ENCODE results near the gene EEF1AKMT3. TPM values are rescaled to one million over a fixed set of nuclear protein-coding genes. Genes with fewer than 3 reads are reported as not detected.
A peak's percentile ranks its signal among the peaks of the same experiment; 100 is the strongest.

The EEF1AKMT3 gene
- total RNA-seq, 4 donors from 2014 or later = 0.82 to 2.0 (median 1.0) TPM

GRCh38 chr12:57825451-57825850, 53.0 kb downstream of the EEF1AKMT3 start:
- Histone ChIP-seq H3K36me3 (peaks cover 0 to 89% of the 10 kb centered on the region in 2 donors), H3K4me3 (no peak overlapping the region), H3K27ac (peak overlapping the region; percentile 47 to 70 (median 56)), H3K9me3 (no peaks in the 10 kb centered on the region), H3K4me1 (peaks cover 31 to 38% of the 10 kb centered on the region in 2 donors), H3K27me3 (no peaks in the 10 kb centered on the region)
- ATAC-seq = no peak
- TF ChIP-seq POLR2A (IDR thresholded peaks at IDR 0.05) (no peak), CTCF (IDR thresholded peaks at IDR 0.05 in 4 of 5, conservative IDR thresholded peaks at IDR 0.05 in 1 of 5) (no peak)
- no peak for DNase-seq
- in situ Hi-C loops (cut with MboI; ENCODE audit: low sequenced_read_pairs in 4 of 4) = loop anchor here in 3 of 4 donors (5.0 kb wide), 1 partner anchor 82 kb away; no protein-coding TSS in a partner anchor
- intact Hi-C loops (cut with DNase I; ENCODE audit: low total_unique reads) = no loop called here

GRCh38 chr12:57826400-57826799, 54.0 kb downstream of the EEF1AKMT3 start:
- intact Hi-C loops (cut with DNase I; ENCODE audit: low total_unique reads) (no loop called here), in situ Hi-C loops (cut with MboI; ENCODE audit: low sequenced_read_pairs in 4 of 4) (loop anchor here in 3 of 4 donors (5.0 kb wide), 1 partner anchor 81 kb away; no protein-coding TSS in a partner anchor)
- DNase-seq (no peak), ATAC-seq (no peak)
- Histone ChIP-seq H3K9me3 (no peaks in the 10 kb centered on the region), H3K4me1 (peaks cover 40 to 48% of the 10 kb centered on the region in 2 donors), H3K27me3 (no peaks in the 10 kb centered on the region), H3K36me3 (peaks cover 0 to 79% of the 10 kb centered on the region in 2 donors), H3K4me3 (no peak overlapping the region), H3K27ac (peak overlapping the region; percentile 47 to 70 (median 56))
- TF ChIP-seq POLR2A (IDR thresholded peaks at IDR 0.05) = no peak
- TF ChIP-seq CTCF (IDR thresholded peaks at IDR 0.05 in 4 of 5, conservative IDR thresholded peaks at IDR 0.05 in 1 of 5) = no peak

- DNase-seq (no peak), ATAC-seq (no peak)
- Histone ChIP-seq H3K4me3 (no peak overlapping the region), H3K9me3 (no peaks in the 10 kb centered on the region), H3K36me3 (peaks cover 0 to 74% of the 10 kb centered on the region in 2 donors), H3K27me3 (no peaks in the 10 kb centered on the region), H3K27ac (peak overlapping the region; percentile 47 to 70 (median 56)), H3K4me1 (peaks cover 46 to 51% of the 10 kb centered on the region in 2 donors)
- in situ Hi-C loops (cut with MboI; ENCODE audit: low sequenced_read_pairs in 4 of 4) = loop anchor here in 3 of 4 donors (5.0 kb wide), 1 partner anchor 80 kb away; no protein-coding TSS in a partner anchor
- TF ChIP-seq POLR2A (IDR thresholded peaks at IDR 0.05) (no peak), CTCF (IDR thresholded peaks at IDR 0.05 in 4 of 5, conservative IDR thresholded peaks at IDR 0.05 in 1 of 5) (no peak)
- intact Hi-C loops (cut with DNase I; ENCODE audit: low total_unique reads) = no loop called here
Observed at GRCh38 chr12:57826966-57827365, 54.6 kb downstream of the EEF1AKMT3 start.

- TF ChIP-seq POLR2A (IDR thresholded peaks at IDR 0.05) = no peak
- TF ChIP-seq CTCF (IDR thresholded peaks at IDR 0.05 in 4 of 5, conservative IDR thresholded peaks at IDR 0.05 in 1 of 5) = no peak
- no peaks in the 10 kb centered on the region for H3K27me3 ChIP-seq
- H3K9me3 ChIP-seq = no peaks in the 10 kb centered on the region
- DNase-seq (no peak), ATAC-seq (no peak)
- H3K36me3 ChIP-seq = peaks cover 0 to 51% of the 10 kb centered on the region in 2 donors
- in situ Hi-C loops (cut with MboI; ENCODE audit: low sequenced_read_pairs in 4 of 4) (loop anchor here in 3 of 4 donors (5.0 kb wide), 1 partner anchor 78 kb away; no protein-coding TSS in a partner anchor), intact Hi-C loops (cut with DNase I; ENCODE audit: low total_unique reads) (no loop called here)
- no peak overlapping the region for H3K4me3 ChIP-seq
- H3K27ac ChIP-seq = peak overlapping the region; percentile 93 to 99 (median 98)
- H3K4me1 ChIP-seq = peaks cover 52 to 59% of the 10 kb centered on the region in 2 donors
Observed at GRCh38 chr12:57829025-57829777, 56.8 kb downstream of the EEF1AKMT3 start.

Measured in gastrocnemius medialis (tissue), 4 donors.